Measurements from ENCODE around the gene ADAMTSL1.

Gene ADAMTSL1

DNA sequence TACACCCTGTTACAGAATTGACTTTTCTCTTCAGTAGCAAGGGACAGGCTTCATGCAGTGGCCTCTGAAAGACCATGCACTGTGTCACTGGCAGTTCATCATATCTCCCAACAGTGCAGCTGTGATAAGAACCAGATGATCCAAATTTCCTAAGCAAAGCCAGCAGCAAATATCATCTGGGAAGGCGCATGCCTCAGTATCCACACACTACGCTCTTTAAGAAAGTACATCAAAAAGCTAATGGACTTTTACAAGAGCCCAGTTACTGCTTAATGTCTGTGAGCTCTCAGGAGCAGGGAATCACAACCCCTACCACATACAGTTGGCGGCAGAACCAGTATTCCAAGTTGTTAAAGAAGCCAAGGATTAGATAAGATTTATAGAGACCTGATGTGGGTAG, 25.1 kb downstream of the ADAMTSL1 start:
- DNase-seq (ENCODE audit: low read depth) = no peak

DNA sequence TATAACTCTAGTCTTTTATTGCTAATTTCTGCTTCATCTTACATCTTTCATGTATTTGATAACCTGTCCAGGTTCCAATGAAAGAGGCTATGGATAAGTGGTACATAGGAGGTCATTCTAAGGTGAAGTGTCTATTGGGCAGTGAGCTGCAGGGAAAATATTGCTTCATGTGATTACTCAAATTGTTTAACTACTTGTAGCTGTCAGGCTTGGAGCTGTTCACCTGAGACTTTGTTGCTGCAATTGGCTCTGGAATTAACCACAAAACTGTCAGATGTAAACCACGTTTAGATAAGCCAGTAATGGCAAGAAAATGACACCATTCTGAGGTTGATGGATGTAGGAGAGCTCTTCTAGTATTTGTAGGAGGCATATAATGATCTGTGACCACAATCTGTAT, 26.0 kb downstream of the ADAMTSL1 start:
- DNase-seq (ENCODE audit: low read depth) = peak; percentile 46

DNA sequence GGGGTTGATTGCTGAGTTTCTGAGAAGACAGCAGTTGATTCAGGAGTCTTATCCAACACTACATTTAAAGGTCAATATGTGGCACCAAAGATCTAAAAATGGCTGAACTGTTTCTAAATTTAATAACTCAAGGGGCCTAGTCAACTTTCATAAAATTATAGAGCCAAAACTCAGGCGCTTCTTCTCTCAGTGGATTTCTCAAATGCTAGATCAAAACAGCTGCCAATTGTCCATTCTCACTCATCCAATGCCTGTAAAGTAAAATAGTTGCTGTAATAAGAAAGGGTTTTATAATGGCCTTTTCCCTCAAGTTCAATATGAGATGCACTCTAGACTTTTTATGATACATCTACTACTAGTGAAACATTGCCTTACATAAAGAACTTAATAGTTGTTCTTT, 26.5 kb downstream of the ADAMTSL1 start:
- DNase-seq (ENCODE audit: low read depth) = no peak

DNA sequence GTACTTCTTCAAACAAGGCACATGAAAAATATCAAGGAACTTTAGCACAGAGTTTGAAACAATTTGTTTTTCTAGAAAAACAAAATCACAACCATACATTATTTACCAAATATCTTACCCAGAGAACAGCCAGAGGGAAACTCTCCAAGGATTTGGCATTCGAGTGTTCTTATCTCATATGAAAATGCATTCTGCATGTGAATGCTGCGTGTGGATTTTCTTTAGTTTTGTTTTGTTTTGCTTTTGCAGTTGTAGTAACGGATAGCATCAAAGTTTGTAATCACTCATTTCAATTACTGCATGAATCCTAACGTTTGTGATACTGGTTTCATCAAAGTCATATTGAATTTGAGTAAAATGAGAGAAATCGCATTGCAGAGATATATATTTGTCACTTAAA, 28.0 kb downstream of the ADAMTSL1 start:
- DNase-seq (ENCODE audit: low read depth) = no peak

DNA sequence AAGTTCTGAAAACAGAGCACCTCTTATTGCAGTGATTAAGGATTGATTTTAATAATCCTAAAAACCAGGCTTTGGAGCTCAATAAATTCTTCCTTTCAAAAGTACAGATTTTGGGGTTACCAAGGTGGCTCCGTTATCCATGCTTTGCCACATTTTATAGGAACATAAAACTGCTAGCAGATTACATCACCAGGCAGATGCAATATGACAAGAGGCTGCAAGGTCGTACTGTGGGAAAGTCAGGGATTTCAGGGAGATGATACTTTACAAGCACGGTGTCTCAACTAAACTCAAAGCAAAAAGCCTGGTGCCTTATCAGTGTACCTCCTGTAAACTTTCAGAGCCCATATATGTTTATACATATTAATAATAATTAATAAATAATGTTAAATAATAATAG, 28.6 kb downstream of the ADAMTSL1 start:
- peak; percentile 40 for DNase-seq (ENCODE audit: low read depth)

DNA sequence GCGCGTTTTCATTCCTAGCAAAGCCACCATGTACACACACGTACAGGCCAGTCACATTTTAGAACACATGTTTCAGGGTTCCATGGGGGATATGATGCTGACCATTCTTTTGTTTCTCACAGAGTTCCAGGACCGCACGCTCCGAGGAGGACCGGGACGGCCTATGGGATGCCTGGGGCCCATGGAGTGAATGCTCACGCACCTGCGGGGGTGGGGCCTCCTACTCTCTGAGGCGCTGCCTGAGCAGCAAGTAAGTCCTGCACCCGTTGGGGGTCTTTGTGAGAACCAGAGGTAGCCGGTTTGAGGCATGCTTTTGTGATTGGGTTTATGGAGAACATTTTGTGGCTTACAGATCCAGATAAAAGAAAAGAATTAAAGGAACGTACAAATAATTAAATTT, 30.8 kb downstream of the ADAMTSL1 start:
- no peak for DNase-seq (ENCODE audit: low read depth)

DNA sequence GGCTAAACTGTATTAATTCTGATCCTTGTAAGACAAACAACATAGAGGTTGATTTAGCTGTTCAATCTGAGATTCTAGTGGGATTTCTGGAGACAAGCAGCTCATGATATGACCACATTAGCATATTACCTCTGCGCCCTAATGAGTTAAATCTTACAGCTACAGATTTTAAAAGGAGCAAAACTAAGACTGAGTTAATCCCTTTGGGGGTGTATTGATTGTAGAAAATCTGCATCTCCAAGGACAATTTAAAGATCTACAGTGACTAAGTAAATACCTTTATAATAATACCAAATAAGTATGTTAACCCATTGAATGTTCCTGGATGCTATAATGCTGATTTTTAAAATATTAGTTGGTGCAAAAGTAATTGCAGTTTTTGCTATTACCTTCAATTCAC, 33.2 kb downstream of the ADAMTSL1 start:
- no peak for DNase-seq (ENCODE audit: low read depth)

DNA sequence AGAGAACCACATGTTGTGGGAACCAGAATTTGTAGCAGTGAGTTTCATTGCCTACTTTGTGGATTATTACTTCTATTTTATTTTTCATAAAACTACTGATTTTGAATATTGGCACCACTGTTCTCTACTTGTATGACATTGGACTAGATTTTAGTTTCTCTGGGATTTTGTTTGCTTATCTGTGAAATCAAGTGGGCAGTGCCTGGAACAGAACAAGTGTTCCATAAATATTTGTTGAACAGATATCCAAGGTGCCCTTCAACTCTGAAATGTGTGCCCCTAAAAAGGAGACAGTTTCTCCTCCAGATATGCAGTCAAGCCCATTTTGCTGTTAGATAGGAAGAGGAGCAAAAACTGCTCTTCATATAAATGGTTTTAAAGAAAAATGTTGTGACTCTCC, 42.6 kb downstream of the ADAMTSL1 start:
- no peak for DNase-seq (ENCODE audit: low read depth)

DNA sequence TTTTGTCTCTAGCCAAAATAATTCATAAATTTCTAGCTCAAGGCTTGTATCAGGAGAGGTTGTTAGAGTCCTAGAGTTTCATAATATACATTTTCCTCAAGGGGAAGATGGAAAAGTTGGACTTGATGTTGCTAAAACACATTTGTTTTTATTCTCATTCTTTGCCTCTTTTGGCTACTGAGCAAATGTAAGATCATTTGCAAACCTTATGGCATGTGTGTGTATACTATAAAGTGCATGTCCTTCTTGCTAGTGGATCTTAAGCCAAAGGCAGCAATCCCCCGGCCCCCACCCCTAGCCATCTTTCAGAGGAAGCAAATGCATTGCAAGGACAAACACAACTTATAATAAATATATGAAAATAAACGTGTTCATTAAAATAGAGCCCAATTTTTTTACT, 43.0 kb downstream of the ADAMTSL1 start:
- DNase-seq (ENCODE audit: low read depth) = no peak

DNA sequence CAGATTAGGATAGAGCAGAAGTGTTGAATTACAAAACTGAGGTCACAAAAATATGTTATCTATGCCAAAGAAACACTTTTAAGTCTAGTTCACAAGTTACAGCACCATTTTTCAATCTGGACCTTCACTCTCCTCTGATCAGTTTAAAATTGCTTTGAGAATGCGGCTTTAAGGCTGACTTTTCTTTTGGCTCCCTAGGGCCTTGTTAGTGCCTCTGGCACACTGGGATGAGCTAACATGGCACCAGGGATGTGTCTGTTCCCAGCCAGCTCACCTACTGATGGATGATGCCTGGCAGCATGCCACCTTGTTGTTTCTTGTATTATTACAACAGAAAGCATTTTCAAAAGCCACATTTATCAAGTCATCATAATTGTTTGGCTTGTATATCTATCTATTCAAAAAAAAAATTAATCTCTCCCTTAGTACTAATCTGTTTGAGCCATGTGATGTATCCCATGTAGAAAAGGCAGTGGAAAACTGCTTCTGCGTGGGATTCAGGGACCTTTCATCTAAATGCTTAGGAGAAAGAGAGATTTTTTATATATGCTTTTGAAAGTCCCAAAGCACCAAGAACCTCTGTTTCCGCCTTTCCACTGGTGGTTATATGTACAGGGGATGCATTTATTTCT, 46.6 kb downstream of the ADAMTSL1 start:
- peak; percentile 22 for DNase-seq (ENCODE audit: low read depth)

DNA sequence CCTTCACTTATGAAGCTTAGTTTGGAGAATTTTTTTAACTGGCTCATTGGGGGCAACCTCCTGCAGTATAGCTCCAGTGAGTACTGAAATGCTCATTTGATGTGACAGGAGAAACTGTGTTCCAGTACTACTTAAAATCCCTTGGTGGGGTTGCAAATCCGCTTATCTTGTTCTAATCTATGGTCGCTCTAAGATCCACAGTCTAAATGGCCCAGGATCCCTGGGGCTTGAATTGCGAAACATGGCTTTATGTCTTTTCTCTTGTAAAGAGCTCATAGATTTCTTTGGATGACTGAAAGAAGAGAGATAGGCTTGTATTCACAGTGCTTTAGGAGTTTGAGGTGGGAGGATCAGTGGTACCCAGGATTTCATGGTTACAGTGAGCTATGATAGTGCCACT, 52.7 kb downstream of the ADAMTSL1 start:
- DNase-seq (ENCODE audit: low read depth) = peak; percentile 20

DNA sequence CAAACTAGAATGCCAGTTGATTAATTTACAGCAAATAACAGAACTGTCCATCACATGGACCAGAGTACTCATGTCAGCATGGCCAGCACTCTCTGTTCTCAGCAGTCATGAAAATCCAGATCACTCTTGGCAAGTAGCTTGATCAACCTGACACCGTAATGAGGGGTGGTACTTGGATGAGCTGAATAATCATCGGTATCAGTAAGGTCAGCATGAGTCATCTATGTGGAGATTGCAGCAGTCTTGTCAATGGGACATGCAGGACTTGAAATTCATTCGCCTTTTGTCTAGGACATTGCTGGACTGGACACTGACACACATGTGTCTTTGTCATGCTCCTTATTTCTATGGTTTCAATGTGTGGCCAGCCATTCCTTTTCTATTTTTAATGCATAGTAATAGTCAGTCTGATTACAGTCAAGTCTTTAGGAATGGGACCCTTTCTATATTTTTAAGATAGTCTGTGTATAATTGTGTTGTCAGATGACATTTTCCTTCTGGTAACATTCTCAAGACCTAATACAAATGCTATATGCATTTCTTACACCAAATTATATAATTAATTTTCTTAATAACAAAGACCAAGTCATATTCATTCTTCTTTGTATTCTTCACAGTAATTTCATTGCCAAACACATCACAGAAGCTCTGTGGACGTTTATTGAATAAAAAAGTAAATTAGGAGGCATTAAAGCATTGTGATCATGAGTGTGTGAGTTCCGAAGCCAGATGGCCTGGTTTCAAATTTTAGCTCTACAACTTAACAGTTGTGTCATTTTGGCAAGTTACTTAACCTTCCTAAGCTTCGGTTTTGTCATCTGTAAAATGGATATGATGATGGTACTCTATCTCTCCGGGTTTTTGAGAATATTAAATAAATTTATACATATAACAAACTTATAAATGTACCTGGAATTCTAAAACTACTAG, 57.4 kb downstream of the ADAMTSL1 start:
- DNase-seq (ENCODE audit: low read depth) = no peak

DNA sequence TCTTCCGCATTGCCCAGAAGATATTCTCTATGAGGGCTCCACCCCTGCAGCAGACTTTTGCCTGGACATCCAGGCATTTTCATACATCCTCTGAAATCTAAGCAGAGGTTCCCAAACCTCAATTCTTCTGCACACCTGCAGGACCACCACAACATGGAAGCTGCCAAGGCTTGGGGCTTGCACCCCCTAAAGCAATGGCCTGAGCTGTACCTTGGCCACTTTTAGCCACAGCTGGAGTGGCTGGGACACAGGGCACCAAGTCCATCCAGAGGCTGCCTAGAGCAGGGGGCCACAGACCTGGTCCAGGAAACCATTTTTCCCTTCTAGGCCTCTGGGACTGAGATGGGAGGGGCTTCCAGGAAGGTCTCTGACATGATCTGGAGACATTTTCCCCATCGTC, 60.7 kb downstream of the ADAMTSL1 start:
- no peak for DNase-seq (ENCODE audit: low read depth)

DNA sequence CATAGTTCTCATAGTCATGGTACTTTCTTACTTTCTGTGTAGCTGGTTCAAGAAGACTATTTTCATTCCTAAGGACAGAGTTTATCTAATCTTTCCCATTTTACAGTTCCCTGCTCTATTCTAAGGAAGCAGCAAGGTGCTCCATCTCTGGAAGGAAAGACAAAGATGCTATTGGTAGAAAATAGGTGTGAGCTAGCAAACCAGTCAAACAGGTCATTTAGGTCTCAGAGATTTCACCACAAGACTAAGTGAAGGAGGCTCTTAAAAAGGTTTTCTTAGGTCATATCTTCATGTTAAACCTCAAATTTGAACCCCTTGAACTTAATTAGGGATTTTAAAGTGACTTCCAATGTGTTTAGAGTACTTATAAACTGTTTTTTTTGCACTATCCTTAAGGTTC, 62.6 kb downstream of the ADAMTSL1 start:
- no peak for DNase-seq (ENCODE audit: low read depth)

DNA sequence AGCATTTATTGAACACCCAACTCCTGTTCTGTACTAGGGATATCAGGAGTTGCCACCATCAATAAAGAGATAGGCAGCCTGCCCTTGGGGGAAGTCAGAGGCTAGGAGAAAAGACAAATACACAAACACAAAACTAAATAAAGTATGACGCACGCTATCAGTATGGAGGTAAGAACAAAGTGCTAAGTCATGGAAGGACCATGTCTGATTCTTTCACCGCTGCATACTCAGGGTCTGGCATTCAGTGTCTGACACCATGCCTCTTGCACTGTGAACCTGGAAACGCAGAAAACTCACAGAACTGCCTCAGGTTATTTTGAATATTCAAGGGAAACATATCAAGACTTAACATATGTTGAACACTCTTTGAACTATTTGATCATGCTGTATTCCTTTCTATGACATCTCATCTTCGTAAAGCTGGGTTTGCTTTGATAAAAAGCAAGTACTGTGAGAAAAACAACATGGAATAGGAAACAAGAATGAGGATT, 65.3 kb downstream of the ADAMTSL1 start:
- no peak for DNase-seq (ENCODE audit: low read depth)

DNA sequence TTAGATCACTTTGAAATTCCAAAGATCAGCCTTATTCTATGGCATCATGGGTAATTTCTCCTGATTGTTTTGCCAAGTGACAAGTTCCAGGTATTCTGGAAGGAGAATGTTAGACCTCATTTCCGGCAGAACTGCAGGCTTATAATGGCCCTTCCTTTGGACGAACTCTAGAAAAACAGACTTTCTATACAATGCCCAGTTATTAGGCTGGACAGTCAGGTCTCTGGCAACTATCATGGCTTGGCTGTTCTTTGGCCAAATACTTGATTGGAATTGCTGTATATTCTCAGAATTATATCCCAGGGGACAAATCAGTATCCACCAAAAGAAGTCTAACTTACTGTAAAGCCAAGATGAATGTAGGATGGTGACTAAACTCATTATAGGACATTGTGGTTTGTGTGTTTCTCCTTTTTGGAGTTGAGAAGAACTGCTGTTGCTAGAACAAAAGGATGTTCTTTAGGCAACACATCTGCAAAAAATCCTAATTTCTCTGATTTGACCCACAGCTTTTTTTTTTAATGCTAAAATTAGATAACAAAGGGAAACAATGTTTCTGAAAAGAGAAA, 69.0 kb downstream of the ADAMTSL1 start:
- peak; percentile 49 for DNase-seq (ENCODE audit: low read depth)

DNA sequence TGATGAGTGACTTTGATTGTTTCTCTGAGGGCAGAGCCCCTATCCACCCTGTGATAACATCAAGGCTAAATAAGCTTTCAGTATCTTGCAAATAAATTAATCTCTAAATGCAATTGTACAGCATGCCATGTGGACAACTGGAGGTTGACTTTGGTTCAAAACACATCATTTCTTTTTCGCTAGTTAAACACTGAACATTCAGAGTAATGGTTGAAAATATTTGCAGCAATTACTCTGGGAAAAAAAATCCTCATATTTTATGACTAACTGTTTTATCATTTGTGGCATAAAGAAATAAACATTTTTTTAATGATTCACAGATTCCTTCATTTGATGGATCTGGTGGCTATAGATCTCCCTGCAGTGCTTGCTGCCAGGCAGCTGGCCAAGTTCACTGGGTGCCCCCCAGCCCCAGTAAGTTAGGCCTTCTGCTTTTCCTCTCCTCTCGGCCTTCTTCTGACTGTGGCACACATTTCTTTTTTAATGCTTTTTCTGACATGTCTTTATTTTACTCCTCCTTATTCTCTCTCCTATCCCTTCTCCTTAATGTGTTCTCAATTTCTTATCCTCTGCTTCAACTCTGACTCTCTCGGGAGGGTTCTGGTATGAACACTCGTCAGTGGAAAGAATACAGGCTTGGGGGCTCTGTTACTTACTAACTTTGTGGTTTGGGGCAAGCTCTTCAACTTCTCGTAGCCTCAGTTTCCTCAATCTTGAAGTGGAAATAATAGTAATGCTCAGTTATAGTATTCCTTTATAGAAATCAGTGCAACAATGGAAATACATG, 69.6 kb downstream of the ADAMTSL1 start:
- DNase-seq (ENCODE audit: low read depth) = peak; percentile 96

DNA sequence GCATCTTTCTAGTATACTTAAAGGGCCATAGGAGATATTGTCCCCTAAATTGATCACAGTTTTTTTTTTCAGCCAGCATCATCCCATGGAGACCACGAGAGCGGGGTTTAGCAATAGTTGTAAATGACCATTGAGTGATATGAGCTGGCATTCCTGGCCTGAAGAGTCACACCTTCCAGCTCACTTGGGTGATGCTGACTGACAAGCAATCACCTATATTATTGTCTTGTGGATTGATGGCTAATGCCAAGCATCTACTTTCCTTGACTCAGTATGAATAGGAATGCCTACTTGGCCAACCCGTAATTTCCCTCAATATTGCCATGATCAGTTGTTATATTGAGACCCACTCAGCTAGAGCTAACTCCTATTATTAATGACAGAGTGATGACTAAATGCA, 70.5 kb downstream of the ADAMTSL1 start:
- peak; percentile 23 for DNase-seq (ENCODE audit: low read depth)

DNA sequence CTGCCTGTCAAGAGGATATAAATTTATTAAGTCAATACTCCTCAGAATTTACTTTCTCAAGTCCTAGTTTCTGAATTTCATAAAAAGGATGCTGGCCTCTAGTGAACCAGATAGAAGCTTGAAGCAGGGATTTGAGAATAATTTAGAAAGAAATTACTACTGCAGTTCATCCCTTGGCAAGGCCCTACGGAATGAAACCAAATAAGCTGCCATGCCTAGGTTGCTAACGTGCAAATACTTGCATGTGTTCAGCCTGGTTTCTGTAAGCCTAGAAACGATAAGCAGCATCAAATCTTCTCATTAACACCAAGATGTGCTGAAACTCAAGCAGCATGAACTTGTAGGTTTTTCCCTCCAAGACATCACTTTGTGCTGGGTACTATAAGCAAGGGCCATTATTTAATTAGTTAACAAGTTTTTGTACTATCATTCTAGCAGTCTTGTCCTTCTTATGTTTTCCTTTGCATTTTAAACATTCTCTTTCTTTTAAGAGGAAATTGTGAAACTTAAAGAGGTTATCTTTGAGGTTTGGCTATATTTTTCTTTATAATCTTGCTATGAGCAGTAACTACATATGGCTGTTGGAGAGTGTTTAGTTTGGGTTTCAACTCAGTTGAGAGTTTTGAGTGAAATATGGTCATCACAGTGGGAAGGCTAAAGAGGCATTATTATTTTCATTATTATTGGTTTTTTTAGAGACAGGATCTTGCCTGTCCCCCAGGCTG, 71.8 kb downstream of the ADAMTSL1 start:
- peak; percentile 7 for DNase-seq (ENCODE audit: low read depth)

DNA sequence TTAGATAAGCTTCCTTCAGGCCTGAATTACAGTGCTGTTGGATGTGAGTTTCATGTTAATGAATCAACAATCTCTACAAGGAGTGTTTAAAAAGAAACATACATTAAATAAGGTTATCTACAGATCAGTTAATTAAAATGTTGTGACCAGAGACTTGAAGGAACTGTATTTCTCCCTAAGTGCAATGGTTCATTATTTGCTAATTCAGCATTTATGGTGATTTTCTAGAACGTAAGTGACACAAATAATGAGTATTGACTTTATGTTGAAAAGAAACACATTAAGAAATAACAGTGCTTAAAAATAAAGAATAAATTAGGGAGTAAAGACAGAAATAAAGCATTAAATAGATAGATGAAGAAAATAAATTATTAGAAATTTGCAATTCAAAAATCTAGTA, 74.5 kb downstream of the ADAMTSL1 start:
- no peak for DNase-seq (ENCODE audit: low read depth)

DNA sequence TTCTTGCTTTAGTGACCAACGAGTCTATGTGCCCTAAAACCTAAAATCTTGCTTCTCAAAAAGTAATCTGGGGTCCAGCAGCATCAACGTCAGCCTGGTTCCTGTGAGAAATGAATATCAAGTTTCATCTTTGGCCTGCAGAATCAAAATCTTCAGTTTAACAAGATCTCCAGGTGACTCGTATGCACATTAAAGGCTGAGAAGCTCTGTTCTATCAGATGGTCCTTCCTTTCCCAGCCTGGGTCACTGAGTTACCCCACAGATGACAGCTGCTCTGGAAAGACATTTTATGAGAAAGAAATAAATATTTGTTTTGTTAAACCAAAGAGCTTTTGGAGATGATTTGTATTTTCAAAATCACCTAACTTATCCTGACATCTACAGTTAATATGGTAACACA, 75.8 kb downstream of the ADAMTSL1 start:
- DNase-seq (ENCODE audit: low read depth) = no peak

DNA sequence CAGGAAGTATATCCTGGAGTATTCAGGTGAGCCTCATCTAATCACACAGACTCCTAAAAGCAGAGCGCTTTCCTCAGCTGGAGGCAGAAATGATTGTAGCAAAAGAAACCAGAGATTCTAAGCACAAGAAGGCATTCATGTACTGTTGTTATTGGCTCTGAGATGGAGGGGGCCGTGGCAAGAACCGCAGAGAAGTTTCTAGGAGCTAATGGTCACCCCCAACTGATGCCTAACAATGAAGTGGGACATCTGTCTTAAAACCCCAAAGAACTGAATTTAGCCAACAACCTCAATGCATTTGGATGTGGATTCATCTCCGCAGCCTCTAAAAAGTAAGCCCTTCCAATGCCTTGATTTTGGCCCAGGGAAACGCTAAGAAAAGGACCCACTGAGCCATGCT, 76.3 kb downstream of the ADAMTSL1 start:
- DNase-seq (ENCODE audit: low read depth) = no peak

Data from amniotic epithelial cell (primary cell).